Neural cell (in vitro differentiated cells): ENCODE results near the gene AGPAT4.

Source experiments
- EP300 ChIP-seq: fragments of 450-650 bp; conservative IDR thresholded peaks from 2 replicates; pipeline ENCODE4 v1.6.1; 2014; ENCODE audit warnings: antibody characterized with exemption, mild to moderate bottlenecking, moderate library complexity; ENCODE audit not compliant: poor library complexity, severe bottlenecking
- EZH2 ChIP-seq: fragments of 200-600, 300-800 bp; shearing (Covaris generic), sonication (generic); IDR thresholded peaks from 2 replicates; pipeline ENCODE4 v1.6.1; 2014; ENCODE audit warnings: antibody characterized with exemption, low read length, borderline replicate concordance, mild to moderate bottlenecking; ENCODE audit not compliant: insufficient read depth, poor library complexity, severe bottlenecking
- MXI1 ChIP-seq: fragments of 450-650 bp; conservative IDR thresholded peaks from 2 replicates; pipeline ENCODE4 v1.6.1; 2014; ENCODE audit warnings: antibody characterized with exemption, mild to moderate bottlenecking; ENCODE audit not compliant: poor library complexity, severe bottlenecking
- POLR2AphosphoS5 ChIP-seq: IDR thresholded peaks from 2 replicates; pipeline ENCODE4 v1.6.1; 2012
- RAD21 ChIP-seq: fragments of 450-650 bp; conservative IDR thresholded peaks from 2 replicates; pipeline ENCODE4 v1.6.1; 2014; ENCODE audit warnings: antibody characterized with exemption, mild to moderate bottlenecking, moderate library complexity
- REST ChIP-seq: IDR thresholded peaks from 2 replicates; pipeline ENCODE4 v1.6.1; 2012; ENCODE audit warnings: borderline replicate concordance
- SMC3 ChIP-seq: fragments of 450-650 bp; conservative IDR thresholded peaks from 2 replicates; pipeline ENCODE4 v1.6.1; 2014; ENCODE audit warnings: antibody characterized with exemption, mild to moderate bottlenecking, moderate library complexity; ENCODE audit not compliant: poor library complexity
- TAF1 ChIP-seq: IDR thresholded peaks from 2 replicates; pipeline ENCODE4 v1.6.1; 2012; ENCODE audit warnings: low read depth
- TF ChIP-seq, protein P1 (sequence below): fragments of 450-650 bp; IDR thresholded peaks from 2 replicates; pipeline ENCODE4 v1.5.1; 2014; ENCODE audit warnings: antibody characterized with exemption, mild to moderate bottlenecking, moderate library complexity; ENCODE audit not compliant: poor library complexity, severe bottlenecking

GRCh38 chr6:161130967-161131766 is 142.7 kb downstream of the AGPAT4 start:
- TF ChIP-seq, protein P1, sequence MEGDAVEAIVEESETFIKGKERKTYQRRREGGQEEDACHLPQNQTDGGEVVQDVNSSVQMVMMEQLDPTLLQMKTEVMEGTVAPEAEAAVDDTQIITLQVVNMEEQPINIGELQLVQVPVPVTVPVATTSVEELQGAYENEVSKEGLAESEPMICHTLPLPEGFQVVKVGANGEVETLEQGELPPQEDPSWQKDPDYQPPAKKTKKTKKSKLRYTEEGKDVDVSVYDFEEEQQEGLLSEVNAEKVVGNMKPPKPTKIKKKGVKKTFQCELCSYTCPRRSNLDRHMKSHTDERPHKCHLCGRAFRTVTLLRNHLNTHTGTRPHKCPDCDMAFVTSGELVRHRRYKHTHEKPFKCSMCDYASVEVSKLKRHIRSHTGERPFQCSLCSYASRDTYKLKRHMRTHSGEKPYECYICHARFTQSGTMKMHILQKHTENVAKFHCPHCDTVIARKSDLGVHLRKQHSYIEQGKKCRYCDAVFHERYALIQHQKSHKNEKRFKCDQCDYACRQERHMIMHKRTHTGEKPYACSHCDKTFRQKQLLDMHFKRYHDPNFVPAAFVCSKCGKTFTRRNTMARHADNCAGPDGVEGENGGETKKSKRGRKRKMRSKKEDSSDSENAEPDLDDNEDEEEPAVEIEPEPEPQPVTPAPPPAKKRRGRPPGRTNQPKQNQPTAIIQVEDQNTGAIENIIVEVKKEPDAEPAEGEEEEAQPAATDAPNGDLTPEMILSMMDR, result no peak
- no peak for TF ChIP-seq RAD21
- no peak for TF ChIP-seq EZH2
- no peak for TF ChIP-seq REST
- no peak for TF ChIP-seq POLR2AphosphoS5
- no peak for TF ChIP-seq EP300
- TF ChIP-seq TAF1, result no peak
- TF ChIP-seq MXI1, result no peak
- no peak for TF ChIP-seq SMC3
